ENCODE results near the gene CFAP157.

CFAP157 gene

DNA sequence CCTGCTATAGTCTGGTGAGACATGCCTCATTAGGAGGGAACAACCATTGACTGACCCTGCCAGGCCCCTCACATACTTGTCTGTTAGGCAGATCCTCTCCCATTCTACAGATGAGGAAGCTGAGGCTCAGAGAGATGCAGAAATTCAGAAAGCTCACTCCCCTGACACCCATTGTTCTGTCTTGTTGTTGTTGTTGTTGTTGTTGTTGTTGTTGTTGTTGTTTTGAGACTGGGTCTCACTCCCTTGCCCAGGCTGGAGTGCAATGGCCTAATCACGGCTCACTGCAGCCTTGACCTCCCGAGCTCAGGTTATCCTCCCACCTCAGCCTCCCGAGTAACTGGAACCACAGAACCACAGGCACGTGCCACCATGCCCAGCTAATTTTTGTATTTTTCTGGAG, 13.1 kb upstream of the CFAP157 start:
- DNase-seq: no peak

DNA sequence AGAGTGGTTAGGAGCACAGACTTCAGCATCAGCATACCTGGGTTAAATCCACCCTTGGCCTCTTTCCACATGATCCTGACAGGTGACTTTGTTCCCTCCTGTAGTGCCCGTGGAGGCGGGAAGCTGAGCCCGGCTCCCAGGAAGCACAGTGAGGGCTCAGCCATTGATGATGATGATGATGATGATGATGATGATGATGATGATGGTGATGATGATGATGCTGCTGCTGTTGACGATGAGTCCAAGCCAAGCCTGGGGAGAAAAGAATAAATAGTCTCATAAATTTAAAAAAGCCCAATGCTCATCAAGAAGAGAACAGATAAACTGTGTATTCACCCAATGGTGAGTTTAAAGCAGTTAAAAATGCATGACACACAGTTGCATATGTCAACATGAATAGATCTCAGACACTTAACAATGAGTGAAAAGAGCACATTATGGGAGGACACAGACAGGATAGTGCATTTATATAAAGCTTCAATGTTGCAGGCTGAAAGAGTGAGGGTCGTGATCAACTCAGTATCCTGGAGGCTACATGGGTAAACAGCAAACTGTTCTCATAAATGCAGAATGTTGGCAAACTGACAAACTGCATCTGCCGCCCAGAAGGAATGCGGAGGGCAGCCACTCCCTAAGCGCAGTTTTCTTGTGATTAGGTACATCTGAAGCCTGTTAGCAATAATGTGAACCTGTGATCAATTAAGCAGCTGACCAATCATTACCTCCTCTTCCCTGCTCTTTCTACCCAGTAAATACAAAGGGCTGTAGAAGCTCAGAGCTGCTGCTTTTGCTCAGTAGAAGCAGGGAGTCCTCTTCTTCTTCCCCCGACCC, 11.7 kb upstream of the CFAP157 start:
- no peak for DNase-seq

DNA sequence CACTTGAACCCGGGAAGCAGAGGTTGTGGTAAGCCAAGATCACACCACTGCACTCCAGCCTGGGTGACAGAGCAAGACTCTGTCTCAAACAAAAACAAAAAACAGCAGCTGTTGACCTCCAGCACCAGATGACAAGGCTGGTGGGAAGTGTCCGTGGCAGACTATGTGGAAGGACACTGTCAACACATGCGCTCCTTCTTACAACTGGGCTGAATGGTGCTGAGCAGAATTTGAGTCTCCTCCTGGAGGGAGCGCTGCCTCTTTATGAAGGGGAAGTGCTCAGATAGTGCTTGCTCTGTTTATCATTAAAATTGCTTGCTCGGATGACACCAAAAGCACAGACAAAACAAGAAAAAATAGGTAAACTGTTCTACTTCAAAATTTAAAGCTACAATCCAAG, 9.2 kb upstream of the CFAP157 start:
- DNase-seq: no peak

DNA sequence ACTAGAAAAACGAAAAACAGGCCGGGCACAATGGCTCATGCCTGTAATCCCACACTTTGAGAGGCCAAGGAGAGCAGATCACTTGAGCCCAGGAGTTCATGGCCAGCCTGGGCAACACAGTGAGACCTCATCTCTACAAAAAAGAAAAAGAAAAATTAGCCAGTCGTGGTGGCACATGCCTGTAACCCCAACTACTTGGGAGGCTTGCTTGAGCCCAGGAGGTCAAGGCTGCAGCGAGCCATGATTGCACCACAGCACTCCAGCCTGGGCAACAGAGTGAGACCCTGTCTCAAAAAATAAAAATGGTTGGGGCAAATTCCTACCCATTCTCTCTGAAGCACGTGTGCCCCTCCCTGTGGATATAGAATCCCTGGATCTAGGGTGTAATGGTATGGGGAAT, 8.4 kb upstream of the CFAP157 start:
- no peak for DNase-seq

DNA sequence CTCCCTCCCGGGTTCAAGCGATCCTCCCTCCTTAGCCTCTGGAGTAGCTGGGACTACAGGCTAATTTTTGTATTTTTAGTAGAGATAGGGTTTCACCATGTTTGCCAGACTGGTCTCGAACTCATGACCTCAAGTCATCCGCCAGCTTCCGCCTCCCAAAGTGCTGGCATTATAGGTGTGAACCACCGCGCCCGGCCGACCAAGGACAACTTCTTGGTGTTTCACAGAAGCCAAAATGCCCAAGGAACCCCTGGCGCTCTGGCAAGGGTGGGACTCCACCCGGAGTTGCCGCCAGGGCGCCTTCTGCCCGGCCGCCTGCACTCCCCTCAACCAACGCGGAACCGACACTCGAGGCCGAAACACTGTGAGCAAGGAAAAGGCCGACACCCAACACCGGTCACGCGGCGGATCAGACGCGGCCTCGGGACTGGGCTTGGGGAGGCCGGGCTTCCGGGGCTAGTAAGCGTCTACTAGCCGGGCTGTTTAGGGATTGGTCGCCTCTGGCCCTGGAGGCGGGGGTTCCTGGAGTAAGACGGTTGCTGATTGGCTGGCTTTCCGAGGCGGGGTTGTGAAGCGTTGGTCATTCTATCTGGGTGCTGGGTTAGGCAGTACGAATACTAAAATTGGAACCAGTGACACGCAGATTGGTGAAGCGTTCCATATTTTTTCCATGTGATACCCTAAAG, 7.7 kb upstream of the CFAP157 start:
- DNase-seq: peak; percentile 90

DNA sequence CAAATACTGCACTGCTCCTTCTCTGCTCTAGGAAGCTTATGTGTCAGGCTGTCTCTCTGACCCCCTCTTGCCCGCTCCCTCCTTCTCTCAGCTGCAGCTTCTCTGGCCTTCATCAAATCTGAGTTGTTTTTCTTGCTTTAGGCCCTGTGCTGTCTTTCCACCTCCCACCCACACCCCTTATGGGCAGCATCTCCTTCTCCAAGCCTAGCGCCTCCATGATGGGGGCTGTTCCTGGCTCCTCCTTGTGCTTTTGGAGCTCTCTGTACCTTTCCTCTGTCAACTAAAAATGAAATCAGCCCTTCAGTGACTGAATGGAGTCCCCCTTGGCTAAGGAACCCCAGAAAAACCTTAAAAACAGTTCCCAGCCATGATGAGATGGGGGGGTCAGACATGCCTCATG, 6.6 kb upstream of the CFAP157 start:
- DNase-seq: no peak

DNA sequence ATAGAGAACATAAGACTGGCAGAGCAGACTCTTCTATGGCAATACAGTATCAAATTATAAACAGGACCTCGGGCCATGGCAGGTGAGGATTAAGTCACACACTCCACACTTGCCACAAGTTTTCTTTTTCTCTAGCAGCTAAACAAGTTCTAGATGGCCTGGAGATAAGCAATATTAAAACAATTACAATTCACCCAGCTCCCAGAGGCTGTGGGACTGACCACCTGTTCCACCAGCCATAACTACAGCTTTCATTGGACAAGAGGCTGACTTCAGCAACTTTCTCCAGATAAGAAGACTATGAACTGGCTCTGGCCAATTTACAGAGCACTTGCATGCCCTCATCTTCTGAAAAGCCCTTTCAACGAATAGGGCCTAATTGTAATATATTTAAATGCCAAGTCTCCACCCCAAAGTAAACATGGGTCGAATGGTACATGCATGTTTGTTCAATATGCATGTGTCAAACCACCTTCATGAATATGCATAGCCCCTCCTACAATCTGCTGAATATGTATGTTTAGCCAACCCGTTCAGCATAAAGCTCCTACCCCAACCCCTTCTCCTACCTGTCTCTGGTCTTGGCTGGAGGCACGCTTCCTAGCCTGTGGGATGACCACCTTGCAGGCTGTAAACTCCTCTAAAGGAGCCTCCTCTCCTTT, 6.1 kb upstream of the CFAP157 start:
- DNase-seq: no peak

DNA sequence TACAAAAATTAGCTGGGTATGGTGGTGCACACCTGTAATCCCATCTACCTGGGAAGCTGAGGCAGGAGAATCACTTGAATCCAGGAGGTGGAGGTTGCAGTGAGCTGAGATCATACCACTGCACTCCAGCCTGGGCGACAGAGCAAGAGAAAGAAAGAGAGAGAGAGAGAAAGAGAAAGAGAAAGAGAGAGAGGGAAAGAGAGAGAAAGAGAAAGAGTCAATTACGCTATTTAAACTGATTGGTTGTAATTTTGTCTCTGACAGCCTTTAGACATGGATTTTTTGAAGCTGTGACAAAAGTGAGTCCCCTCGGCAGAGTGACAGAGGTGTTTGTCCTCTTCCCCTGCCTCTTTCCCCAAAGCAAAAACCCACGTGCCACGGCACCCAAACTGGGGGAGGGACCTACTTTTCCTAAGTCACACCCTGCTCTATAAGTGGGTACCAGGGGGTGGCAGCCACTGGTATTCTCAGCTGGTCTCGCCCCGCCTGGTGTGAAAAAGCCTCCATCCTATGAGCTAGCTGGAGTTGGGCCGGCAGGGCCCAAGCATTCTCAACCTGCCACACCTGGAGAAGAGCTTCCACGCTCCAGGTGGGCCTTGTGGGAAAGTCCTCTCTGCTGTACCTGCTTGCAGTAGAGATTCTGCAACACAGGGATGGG, 3.4 kb upstream of the CFAP157 start:
- DNase-seq: no peak

DNA sequence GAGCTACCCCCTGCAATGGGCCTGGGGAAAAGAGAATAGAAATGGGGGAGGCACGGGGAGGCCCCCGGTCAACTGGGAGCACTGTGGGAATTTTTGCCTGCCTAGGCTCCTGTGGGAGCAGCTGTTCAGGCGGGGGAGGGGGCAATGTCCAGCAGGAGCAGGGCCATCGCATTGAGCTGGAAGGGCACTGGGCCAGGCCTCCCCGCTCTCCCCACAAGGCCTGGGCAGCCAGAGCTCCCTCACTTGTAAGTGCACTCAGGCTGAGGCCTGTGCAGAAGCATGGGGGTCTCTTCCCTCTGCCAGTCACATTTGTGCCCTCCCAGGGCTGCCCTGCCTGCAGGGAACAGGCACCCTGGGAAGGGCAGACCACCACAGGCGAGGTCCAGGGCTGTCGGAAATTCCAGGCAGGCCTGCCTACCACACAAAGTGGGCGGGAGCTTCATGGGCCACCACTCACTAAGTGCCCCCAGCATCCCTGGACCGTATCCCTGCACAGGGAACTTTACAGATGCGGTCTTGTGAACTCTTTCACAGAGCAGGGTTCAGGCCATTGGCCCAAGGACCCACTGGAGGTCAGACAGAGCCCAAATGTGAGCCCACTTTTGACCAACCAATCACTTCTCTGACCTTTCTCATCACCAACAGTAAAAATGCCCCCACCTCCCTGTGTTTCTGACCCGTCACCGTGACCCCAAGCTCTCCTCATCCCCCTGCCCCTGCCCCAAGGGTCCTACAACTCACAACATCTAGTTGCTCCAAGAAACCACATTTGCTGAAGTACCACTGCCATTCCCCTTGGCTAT, 1.0 kb upstream of the CFAP157 start:
- no peak for DNase-seq

DNA sequence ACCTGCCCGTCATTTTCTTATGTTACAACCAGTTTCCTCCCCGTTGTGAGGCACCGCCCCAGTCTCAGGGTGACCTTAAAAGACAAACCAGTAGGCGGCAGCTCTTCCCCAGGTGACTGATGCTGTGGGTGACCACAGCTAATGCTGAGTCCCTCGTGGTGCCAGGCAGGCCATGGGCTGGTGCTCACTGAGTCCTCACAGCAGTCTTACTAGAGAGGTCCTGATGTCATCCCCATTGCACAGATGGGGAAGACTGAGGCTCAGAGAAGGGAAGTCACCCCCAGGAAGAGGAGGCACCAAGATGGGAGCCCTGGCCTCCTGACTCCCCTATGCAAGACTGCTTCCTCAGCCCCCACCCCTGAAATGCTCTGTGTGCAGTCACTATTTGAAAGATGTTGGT, 978 bp downstream of the CFAP157 start:
- no peak for DNase-seq

DNA sequence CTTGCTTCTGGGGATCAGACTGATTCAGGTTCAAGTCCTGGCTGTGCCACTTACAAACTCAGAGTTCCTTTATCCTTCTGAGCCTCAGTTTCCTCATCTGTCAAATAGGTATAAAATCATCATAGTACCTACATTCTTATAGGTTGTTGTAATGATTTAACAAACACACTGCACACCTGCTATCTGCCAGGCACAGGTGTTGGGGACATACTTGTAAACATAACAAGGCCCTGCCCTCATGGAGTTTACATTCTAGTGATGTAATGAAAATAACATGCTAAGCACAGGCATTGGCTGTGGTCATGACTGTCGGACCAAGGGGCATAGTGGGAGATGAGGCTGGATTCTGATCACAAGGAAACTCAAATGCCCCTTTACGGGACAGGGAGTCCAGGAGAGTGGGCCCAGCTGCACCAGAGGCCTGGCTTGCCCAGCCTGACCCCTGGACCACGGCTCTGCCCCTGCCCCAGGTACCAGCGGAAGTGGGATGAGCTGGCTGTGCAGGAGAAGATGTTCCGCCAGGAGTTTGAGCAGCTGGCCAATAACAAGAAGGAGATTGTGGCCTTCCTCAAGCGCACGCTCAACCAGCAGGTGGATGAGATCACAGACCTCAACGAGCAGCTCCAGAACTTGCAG, 2.3 kb downstream of the CFAP157 start:
- no peak for DNase-seq

DNA sequence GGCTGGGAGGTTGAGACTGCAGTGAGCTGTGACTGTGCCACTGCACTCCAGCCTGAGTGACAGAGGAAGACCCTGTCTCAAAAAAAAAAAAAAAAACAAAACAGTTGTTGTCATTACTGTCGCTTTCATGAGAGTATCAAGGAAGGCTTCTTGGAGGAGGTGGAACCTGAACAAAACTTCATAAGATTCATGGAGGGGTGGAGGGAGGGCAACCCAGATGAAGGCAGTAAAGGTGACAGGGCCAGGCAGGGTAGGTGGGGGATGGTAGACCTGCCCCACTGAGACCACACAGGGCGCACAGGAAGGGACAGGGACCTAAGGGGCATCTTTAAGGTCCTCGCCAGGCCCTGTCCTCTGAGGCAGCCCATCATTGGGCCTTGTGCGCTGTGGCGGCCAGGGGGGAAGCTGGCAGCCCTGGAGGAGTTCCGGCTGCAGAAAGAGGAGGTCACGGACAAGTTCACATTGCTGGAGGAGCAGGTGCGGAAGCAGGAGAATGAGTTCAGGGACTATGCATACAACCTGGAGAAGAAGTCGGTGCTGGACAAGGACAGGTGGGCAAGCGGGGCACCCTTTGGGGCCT, 3.5 kb downstream of the CFAP157 start:
- no peak for DNase-seq

DNA sequence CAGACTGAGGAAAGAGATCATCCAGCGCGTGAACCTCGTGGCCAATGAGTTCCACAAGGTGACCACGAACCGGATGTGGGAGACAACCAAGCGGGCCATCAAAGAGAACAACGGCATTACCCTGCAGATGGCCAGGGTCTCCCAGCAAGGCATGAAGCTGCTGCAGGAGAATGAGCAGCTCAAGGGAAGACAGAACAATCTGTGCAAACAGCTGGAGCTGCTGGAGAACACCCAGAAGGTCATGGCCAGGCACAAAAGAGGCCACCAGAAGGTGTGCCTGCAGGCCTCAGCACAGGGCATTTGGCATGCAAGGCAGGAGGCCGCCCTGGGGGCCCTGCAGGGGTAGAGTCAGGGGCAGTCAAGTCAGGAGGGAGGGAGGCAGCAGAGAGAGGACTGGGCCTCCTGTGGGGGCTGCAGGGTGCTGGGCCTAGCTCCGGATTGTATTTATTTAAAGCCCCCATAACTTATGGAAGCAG, 4.5 kb downstream of the CFAP157 start:
- no peak for DNase-seq

DNA sequence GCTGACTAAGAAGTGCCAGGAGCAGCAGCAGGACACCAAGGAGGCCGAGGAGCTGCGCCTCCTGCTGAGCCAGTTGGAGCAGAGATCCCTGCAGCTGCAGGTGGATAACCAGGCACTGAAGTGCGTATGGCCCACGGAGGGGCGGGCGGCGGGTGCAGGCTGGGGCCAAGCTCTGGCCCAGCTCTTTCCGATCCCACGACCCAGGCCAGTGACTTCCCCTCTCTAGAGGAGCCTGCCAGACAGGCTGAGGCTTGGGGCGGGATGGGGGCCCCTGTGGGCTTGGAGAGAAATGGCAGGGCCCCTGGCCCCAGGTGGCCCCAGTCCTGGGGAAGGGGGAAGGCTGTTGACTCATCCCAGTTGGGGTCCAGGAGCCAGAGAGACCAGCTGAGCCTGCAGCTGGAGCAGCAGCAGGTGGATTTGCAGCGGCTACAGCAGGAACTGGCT, 5.1 kb downstream of the CFAP157 start:
- DNase-seq: no peak

DNA sequence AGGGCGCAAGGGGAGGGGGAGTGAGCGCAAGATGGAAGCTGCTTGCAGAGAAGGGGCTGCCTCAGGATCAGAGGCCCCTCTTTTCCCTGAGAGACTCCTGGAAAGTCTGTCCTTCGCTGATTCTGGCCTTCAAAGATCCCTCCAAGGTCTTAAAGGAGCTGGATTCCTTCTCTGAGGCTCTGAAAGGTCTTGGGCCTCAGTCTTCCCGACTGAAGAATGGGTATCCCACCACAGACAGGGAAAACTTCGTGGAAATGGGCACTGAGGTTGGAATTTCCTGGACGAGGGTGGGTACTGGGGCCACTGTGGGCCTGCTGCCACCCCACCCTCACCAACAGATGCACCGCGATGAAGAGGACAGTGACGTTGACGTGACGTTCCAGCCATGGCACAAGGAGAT, 5.6 kb downstream of the CFAP157 start:
- no peak for DNase-seq

DNA sequence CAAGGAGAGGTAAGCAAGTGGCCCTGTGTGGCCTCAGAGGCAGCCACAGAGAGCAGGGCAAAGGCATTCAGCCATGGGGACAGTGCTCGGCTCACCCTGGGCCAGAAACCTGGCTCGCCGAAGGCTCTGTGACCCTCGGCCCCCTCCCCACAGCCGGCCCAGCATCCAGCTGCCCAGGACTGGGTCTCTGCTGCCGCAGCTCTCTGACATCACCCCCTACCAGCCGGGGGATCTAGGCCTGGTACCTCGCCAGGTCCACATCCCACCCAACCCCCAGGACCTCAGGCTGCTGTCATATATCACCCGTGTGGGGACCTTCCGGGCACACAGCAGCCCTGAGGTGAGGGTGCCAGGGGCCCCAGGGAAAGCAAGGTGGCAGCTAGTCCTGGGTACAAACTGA, 6.1 kb downstream of the CFAP157 start:
- DNase-seq: no peak

DNA sequence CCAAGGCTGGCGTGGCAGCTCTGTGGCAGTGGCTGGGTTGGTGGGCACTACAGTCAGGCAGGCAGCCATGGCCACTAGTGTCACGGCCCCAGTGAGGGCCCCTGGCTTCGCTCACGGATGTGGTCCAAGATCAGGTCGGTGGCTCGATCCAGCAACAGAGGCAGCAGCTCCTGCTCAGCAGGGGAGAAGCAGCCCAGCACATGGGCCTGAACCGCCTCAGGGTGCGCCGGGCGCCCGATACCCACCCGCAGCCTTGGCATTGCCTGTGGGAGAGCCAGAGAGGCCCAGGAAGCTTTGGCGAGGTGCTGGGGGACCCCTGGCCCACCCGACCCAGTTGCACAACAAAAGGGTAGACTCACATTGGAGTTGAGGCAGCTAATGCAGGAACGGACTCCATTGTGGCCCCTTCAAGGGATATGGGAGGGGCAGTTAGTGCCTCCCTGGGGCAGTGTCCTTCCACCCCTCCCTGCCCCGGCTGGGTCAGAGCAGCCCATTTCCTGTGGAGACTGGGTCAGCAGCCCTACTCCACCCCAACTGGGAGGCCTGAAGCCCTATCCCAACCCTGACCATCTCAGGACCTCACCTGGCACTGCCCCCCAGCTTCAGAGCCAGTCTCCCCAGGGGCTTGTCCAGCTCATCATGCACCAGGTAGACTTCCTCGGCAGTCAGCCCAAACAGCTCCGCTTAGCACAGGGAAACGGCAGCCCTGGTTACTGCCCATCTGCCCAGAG, 7.4 kb downstream of the CFAP157 start:
- DNase-seq: no peak

DNA sequence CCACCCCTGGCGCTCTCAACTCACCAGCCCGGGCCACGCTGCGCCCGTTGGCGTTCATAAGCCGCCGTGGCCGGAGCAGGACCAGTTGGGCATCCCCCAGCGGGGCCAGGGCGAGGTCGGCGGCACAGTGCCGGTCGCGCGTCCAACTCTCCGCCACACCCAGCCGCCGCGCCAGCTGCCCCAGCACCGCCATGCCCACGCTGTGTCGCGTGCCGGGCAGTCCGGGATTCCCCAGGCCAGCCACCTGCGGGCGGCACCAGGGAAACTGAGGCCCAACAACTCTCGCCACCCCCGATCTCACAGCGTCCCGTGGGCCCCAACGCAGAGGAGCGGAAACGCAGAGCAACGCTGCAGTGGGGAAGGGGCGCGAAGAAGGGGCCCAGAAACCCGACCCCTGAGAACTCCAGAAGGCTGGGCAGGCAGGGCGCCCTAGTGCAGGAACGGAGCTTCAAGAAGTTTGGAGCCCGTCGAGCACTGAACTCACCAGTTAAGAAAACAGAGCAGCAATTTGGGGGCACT, 8.2 kb downstream of the CFAP157 start:
- peak; percentile 66 for DNase-seq

DNA sequence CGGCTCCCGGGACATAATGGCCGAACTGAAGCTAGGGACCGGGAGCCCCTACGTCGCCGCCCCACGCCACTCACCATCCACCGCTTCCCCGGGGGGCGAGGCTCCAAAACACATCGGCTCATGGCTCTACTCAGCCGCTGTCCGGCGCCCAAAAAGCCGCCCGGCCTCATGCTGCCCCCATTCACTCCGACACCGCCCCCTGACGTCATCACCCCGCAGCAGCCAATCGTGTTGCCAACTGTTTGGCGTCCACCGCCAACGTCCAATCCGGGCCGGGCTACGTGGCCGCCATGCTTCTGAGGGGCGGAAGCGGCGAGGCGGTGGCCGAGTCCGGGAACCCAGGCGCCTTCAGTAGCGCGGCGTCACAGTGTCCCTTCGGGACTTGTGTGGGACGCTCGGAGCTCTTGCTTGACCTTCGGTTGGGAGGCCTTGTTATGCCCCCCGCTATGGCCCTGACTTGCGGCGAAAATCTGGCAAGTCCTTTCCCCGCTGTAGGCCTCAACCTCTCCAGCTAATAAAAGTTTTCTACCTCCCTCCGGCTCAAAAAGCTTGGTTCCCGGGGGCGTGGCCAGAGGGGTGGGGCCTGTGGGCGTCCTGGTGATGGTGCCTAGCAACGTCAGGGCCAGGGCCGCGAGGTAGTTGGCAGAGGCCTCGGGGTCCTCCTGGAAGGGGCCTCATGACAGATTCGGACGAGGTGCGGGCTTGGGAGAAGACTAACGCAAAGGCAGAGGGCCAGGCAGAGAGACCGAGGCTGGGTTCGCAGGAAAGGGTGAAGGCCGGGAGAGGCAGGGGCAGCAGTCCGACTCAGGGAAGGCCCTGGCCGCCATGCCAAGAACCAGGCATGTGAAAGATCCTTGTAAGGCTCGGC, 8.9 kb downstream of the CFAP157 start, which contains the start of the genes PTRH1 and TTC16:
Gene PTRH1 (minus strand): TSS at position 194 of the 868 bp plus-strand sequence. CDS start 24 bp downstream, at position 170.
Gene TTC16 (plus strand): TSS at position 610 of the 868 bp plus-strand sequence. CDS start 67 bp downstream, at position 677.
- peak; percentile 99 for DNase-seq
